ENCODE measurements around the gene PODNL1. TPM values are rescaled to one million over a fixed set of nuclear protein-coding genes. Genes with fewer than 3 reads are reported as not detected.

Gene PODNL1
- total RNA-seq, 1 donor from 2014 or later: not detected

DNA sequence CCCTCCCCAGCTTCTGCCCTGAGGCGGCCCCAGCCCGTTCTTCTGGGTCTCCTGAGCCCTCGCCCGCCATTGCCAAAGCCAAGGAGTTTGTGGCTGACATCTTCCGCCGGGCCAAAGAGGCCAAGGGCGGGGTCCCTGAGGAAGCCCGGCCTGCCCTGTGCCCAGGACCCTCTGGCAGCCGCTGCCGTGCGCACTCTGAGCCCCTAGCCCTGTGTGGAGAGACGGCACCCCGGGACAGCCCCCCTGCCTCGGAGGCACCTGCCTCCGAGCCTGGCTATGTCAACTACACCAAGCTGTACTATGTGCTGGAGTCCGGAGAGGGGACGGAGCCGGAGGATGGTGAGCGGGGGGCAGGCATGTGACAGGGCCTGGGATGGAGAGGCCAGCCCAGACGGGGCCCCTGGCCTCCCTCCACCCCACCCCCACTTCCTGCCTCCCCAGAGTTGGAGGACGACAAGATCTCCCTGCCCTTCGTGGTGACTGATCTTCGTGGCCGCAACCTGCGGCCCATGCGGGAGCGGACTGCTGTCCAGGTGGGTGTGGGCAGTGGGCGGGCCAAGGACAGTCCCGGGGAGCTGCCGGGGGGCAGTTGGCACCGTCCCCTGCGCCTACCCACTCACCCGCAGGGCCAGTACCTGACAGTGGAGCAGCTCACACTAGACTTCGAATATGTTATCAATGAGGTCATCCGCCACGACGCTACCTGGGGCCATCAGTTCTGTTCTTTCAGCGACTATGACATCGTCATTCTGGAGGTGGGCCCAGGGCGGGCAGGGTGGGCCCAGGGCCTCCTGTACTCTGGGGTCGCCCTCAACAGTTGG is 21.1 kb upstream of the PODNL1 start:
- H3K36me3 Mint-ChIP-seq (ENCODE audit: insufficient read depth): peaks cover 12% of the 10 kb centered on the region
- DNase-seq (ENCODE audit: low spot score, unreplicated experiment): no peak

DNA sequence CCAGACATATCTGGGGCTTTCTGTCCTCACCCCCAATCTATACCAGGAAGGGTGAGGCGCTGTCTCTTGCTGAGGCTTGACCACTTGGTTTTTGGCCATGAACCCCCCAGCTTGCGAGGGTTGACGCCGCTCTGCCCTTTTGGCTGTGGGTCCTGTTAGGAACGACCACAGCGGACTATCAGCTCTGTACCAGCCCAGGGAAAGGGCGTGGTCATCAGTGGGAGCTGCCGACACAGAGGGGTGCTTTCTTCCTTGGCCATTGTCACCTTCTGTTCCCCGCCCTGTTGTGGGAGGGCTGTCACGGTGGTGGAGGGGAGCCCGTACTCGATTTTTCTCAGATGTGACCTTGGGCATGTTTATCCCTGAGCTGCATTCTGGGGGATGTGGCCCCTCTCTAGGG is 19.8 kb upstream of the PODNL1 start:
- Mint-ChIP-seq H3K4me3 (ENCODE audit: low read depth) (no peak overlapping the region), H3K27ac (no peak overlapping the region), H3K9me3 (ENCODE audit: low read depth) (no peaks in the 10 kb centered on the region), H3K4me1 (ENCODE audit: low read depth) (peaks cover 3% of the 10 kb centered on the region), H3K27me3 (no peaks in the 10 kb centered on the region), H3K36me3 (ENCODE audit: insufficient read depth) (peaks cover 9% of the 10 kb centered on the region)
- TF ChIP-seq, protein P1, sequence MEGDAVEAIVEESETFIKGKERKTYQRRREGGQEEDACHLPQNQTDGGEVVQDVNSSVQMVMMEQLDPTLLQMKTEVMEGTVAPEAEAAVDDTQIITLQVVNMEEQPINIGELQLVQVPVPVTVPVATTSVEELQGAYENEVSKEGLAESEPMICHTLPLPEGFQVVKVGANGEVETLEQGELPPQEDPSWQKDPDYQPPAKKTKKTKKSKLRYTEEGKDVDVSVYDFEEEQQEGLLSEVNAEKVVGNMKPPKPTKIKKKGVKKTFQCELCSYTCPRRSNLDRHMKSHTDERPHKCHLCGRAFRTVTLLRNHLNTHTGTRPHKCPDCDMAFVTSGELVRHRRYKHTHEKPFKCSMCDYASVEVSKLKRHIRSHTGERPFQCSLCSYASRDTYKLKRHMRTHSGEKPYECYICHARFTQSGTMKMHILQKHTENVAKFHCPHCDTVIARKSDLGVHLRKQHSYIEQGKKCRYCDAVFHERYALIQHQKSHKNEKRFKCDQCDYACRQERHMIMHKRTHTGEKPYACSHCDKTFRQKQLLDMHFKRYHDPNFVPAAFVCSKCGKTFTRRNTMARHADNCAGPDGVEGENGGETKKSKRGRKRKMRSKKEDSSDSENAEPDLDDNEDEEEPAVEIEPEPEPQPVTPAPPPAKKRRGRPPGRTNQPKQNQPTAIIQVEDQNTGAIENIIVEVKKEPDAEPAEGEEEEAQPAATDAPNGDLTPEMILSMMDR (IDR thresholded peaks at IDR 0.05; ENCODE audit: unreplicated experiment): no peak
- no peak for DNase-seq (ENCODE audit: low spot score, unreplicated experiment)

More for the DNA sequence above, 21.1 kb upstream of the PODNL1 start:
- Mint-ChIP-seq H3K4me3 (ENCODE audit: low read depth) (no peak overlapping the region), H3K9me3 (ENCODE audit: low read depth) (no peaks in the 10 kb centered on the region), H3K4me1 (ENCODE audit: low read depth) (no peaks in the 10 kb centered on the region), H3K27ac (no peak overlapping the region), H3K27me3 (no peaks in the 10 kb centered on the region)
- TF ChIP-seq, protein P1 (IDR thresholded peaks at IDR 0.05; ENCODE audit: unreplicated experiment): no peak

DNA sequence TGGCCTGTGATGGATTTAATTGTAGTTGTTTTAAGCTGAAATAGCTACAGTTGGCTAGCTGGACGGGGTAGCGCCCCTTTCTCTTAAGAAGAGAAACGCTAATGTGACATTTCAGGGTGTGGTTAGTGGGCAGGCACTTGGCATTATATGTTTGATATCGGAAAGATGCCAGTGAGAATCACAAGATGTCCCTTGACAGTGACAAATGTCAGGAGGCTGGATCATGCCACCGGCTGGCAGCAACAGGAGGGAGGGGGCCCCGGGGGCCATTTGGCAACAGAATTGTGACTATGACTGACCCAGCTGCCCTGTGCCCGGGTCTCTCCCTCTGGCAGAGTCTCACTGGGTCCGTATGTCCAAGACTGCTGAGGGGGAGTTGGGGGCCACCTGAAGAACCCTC is 18.8 kb upstream of the PODNL1 start:
- peaks cover 9% of the 10 kb centered on the region for H3K36me3 Mint-ChIP-seq (ENCODE audit: insufficient read depth)
- H3K27ac Mint-ChIP-seq: no peak overlapping the region
- TF ChIP-seq, protein P1 (IDR thresholded peaks at IDR 0.05; ENCODE audit: unreplicated experiment): no peak
- H3K4me3 Mint-ChIP-seq (ENCODE audit: low read depth): no peak overlapping the region
- no peaks in the 10 kb centered on the region for H3K27me3 Mint-ChIP-seq
- no peak for DNase-seq (ENCODE audit: low spot score, unreplicated experiment)
- peaks cover 5% of the 10 kb centered on the region for H3K4me1 Mint-ChIP-seq (ENCODE audit: low read depth)
- no peaks in the 10 kb centered on the region for H3K9me3 Mint-ChIP-seq (ENCODE audit: low read depth)

DNA sequence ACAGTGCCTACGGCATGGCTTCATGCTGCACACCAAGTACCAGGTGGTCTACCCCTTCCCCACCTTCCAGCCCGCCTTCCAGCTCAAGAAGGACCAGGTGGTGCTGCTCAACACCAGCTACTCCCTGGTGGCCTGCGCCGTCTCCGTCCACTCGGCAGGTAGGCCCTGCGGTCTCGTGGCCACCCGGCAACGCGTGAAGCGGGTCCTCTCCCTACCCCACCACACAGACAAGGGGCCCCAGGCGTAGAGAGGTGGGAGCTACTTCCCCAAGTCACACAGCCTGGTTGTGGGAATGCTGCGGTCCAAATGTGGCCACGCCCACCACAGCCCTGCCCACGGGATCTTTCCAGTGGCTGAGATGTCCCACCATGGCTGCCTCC is 18.1 kb upstream of the PODNL1 start:
- Mint-ChIP-seq H3K36me3 (ENCODE audit: insufficient read depth) (peaks cover 6% of the 10 kb centered on the region), H3K4me1 (ENCODE audit: low read depth) (peaks cover 5% of the 10 kb centered on the region), H3K9me3 (ENCODE audit: low read depth) (no peaks in the 10 kb centered on the region), H3K4me3 (ENCODE audit: low read depth) (no peak overlapping the region), H3K27me3 (no peaks in the 10 kb centered on the region), H3K27ac (no peak overlapping the region)
- TF ChIP-seq, protein P1 (IDR thresholded peaks at IDR 0.05; ENCODE audit: unreplicated experiment): no peak
- DNase-seq (ENCODE audit: low spot score, unreplicated experiment): no peak

DNA sequence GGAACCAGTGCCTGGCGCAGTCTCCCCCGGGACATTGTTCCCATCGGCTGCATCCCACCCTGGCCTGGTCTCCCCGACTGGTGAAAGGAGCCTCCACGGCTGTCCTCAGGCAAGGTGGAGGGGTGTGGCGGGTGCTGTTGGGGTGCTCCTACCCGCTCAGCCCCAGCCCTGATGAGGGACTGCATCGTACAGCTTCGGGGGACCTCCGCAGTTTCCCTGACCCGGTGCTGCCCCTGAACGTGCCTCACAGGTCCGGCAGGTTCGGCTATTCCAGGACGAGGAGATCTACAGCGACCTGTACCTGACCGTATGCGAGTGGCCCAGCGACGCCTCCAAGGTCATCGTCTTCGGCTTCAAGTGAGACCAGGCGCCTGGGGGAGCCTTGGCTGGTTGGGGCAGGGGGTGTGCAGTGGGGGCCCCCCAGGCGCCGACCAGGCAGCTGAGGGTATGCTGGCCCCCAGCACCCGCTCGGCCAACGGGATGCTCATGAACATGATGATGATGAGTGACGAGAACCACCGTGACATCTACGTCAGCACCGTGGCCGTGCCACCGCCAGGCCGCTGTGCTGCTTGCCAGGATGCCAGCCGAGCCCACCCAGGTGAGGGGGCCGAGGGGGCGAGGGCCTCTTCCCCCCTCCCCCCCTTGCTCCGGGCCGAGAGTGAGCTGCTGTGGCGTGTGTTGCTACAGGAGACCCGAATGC is 17.6 kb upstream of the PODNL1 start:
- H3K36me3 Mint-ChIP-seq (ENCODE audit: insufficient read depth): peaks cover 5% of the 10 kb centered on the region
- TF ChIP-seq, protein P1 (IDR thresholded peaks at IDR 0.05; ENCODE audit: unreplicated experiment): no peak
- no peak overlapping the region for H3K27ac Mint-ChIP-seq
- H3K4me1 Mint-ChIP-seq (ENCODE audit: low read depth): peaks cover 5% of the 10 kb centered on the region
- no peak overlapping the region for H3K4me3 Mint-ChIP-seq (ENCODE audit: low read depth)
- no peaks in the 10 kb centered on the region for H3K9me3 Mint-ChIP-seq (ENCODE audit: low read depth)
- H3K27me3 Mint-ChIP-seq: no peaks in the 10 kb centered on the region
- DNase-seq (ENCODE audit: low spot score, unreplicated experiment): no peak
